ENCODE data around the gene RNF186. TPM values are rescaled to one million over a fixed set of nuclear protein-coding genes. Genes with fewer than 3 reads are reported as not detected.
A peak's percentile ranks its signal among the peaks of the same experiment; 100 is the strongest.
"Not testable (repeated sequence)": the region's sequence is repeated elsewhere in the genome, so short reads cannot be mapped to it uniquely, and the experiment has no call there.

Gene RNF186, protein sequence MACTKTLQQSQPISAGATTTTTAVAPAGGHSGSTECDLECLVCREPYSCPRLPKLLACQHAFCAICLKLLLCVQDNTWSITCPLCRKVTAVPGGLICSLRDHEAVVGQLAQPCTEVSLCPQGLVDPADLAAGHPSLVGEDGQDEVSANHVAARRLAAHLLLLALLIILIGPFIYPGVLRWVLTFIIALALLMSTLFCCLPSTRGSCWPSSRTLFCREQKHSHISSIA
- not detected for total RNA-seq

GRCh38 chr1:19814681-19815503 lies at the start of gene RNF186:
RNF186 (minus strand) TSS chr1:19815283; CDS start chr1:19815101, 182 bp downstream.
- peak; percentile 28 for DNase-seq

GRCh38 chr1:19864570-19865160 lies 49.6 kb upstream of the RNF186 start:
- DNase-seq, result no peak

- no peak for DNase-seq
Measured at GRCh38 chr1:19862944-19863343, 47.9 kb upstream of the RNF186 start.

DNA sequence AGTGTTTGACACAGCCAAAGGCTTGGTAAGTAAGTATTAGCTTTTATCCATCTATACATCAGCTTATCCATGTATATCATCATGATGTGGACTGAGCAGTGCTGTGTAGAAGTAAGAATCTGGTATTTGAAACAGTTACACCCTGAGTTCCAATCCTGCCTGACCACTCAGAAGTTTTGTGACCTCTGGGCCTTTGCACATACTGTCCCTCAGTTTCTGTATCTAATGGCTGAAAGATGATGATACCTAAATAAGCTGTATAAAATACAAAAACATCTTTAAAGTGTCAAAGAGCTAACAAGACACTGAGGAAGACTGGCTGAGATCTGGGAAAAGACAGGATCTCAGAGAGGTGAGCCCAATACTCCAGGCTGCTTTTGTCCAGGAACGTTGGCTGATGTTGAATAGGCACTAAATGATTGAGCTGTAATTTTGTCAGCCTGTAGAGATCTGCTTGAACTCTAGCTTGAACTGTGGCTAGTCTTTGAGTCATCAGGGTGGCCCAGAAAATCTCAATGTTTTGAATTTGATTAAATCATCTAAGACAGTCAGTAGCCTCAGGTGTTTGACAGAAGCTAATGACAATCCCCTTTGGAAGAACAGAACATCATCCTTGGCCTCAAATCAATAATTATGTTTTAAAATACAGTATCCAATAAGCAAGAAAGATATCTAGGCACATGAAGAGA lies 46.9 kb upstream of the RNF186 start:
- no peak for DNase-seq

DNA sequence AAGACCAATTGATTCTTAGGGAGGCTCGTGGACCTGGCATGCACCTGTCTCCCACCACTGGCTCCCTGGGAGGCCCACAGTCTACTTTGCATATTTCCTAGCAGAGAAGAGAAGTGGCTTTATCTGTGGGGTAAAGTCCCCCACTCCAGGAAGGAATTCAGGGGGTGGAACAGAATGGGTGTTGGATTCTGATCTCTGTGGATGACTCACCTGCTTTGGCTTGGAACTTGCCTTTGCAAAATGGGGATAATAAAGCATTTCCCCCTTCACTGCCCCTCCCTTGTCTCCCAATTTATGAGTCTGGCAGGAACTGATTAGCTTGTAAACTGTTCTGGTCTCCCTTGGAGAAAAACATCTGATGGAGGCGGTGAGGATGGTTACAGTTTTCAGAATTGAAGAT lies 46.0 kb upstream of the RNF186 start:
- no peak for DNase-seq

GRCh38 chr1:19860418-19860817 lies 45.3 kb upstream of the RNF186 start:
- no peak for DNase-seq

DNA sequence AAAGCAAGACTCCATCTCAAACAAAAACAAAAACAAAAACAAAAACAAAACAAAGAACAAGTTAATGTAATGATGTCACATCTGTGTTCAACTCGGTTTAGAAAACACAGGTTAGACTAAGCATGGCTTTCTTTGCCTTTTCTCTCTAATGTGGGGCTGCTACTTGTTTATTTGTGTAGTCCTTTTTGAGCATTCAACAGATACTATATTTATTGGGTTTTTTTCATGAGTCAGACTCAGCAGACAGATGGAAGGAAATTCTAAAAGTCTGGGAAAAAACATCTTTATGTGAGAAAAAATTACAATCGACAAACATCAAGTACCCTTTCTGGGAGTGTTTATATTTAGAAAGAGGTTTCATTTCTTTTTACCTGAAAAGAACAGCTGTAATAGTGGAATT lies 44.8 kb upstream of the RNF186 start:
- DNase-seq, result no peak

DNA sequence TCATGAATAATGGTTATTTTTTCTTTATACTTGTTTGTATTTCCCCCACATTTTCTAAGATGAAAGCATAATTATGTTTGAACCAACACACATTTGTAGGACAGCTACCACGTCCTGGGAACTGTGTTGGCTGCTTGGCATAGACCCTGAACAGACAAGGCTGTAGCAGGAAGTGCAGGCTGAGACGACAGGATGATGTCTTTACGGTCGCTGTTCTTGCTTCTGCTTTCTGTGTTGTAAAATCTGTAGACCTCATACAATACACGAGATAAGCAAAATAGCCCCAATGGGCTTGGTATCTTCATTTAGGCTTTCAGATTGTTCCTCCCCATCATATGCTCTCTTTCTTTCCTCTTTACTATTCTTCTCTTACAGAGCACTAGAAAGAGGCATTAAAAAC lies 43.8 kb upstream of the RNF186 start:
- DNase-seq, result no peak

DNA sequence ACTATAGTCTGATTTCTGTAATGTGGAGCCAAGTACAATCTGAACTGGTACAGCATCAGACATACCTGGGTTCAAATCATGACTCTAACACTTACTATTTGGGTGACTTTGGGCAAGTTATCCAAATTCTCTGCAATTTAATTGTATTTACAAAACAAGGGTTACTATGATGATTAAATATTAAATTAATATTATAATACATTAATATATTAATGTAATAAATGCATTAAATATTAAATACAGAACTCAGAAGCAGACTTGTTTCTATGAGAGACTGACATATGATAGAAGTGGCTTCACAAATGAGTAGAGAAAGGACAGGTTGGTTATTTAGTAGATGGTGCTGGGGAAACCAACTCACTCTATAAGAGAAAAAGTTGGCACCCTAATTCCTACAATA lies 39.8 kb upstream of the RNF186 start:
- no peak for DNase-seq

DNA sequence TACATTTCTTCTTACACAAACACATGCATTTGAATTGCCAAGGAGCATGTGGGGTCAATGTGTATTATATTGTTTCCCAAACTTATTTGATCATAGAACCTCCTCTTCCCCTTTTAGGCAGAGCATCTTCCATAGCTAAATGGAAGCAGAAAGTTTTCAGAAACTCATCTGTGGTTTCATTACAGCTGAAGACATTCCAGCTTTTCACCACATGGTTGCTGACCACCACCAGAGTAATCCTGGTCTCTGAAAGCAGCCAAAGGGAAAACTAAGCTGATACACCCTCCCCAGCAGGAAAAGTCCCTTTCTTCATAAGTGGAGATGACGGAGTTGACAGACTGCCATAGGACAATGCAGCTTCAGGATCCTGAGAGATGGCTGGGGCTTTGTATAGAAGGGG lies 37.0 kb upstream of the RNF186 start:
- DNase-seq, result no peak

DNA sequence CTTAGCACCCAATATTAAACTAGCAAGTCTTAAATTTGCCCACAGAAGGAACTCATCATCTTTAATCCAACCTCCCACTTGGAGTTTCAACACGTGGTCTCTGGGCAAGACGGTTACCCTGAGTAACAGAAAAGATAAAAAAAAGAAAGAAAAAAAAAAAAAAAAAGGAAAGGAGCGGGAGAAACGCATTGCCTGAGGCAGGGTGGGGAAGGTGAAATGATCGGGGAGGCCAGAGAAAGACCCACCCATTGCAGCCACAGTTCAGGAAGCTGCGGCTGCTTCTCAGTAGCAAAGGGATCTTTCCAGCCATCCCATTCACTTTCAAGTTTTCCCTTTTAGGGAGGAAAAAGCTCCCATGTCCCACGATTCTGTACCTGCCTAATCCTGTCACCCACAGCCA lies 35.1 kb upstream of the RNF186 start:
- no peak for DNase-seq

- DNase-seq, result not testable (repeated sequence)
Measured at GRCh38 chr1:19849307-19849706, 34.2 kb upstream of the RNF186 start.

DNA sequence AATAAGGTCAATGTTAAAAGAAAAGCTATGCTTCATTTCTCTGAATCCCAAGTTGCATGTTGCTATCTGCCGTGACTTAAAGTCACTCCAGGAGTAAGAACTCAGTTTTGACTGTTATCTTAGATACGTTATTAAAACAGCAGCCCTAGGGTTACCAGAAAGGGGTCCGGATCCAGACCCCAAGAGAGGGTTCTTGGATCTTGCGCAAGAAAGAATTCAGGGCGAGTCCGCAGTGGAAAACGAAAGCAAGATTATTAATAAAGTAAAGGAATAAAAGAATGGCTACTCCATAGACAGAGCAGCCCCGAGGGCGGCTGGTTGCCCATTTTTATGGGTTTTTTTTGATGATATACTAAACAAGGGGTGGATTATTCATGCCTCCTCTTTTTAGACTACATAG lies 32.3 kb upstream of the RNF186 start:
- DNase-seq, result not testable (repeated sequence)

GRCh38 chr1:19846338-19846737 lies 31.3 kb upstream of the RNF186 start:
- DNase-seq, result no peak

DNA sequence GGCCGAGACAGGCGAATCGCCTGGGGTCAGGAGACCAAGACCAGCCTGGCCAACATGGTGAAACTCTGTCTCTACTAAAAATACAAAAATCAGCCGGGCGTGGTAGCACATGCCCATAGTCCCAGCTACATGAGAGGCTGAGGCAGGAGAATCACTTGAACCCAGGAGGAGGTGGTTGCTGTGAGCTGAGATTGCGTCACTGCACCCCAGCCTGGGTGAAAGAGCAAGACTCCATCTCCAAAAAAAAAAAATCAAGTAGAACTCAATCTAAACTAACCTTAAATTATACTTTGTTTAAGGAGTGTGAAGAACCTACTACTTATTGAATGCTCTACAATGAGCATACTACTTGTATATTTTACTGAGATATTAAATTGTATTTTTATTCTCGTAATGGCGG lies 30.5 kb upstream of the RNF186 start:
- DNase-seq, result no peak

DNA sequence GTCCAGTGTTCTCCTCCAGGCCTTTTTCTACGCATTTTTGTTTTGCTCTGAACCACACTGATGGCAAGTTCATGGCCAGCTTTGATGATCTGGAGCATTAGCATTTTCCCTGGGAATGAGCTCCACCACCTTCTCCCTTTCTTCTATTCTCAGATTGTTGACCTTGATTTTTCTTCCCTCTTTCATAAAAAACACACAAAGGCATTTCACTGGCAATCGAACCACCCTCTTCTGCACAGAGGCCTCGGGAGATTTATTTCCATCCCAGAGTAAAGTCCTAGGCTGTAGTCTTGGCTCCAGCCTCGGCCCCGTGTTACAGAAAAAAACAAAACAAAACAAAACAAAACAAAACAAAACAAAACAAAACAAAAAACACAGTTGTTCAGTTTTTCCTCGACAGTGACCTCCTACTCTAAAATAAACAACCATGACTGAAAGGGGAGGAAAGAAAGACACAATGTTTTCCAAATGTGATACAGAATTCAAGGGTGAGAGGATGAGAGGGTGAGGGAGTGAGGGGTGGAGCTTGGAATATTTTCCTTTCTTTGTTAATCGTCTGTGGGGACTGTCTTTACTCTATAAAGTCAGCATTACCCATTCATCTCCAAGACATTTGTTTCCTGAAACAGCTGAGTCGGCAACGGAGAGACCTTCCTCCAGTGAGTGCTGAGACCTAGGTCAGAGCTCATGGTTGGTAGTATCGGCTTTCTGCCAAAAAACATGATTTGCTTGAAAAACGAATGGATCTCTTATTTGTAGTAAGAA lies 29.8 kb upstream of the RNF186 start:
- DNase-seq, result peak; percentile 9

DNA sequence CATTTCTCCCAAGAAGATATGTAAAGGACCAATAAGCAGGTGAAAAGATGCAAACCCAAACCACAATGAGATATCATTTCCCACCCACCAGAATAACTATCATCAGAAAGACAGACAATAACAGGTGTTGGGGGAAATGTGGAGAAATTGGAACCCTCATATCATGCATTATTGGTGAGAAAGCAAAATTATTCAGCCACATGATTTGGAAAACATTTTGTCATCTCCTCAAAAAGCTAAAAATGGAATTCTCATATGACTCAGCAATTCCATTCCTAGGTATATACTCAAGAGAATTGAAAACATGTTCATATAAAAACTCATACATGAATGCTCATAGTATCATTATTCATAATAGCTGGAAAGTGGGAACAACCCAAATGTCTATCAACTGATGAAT lies 25.1 kb upstream of the RNF186 start:
- no peak for DNase-seq

DNA sequence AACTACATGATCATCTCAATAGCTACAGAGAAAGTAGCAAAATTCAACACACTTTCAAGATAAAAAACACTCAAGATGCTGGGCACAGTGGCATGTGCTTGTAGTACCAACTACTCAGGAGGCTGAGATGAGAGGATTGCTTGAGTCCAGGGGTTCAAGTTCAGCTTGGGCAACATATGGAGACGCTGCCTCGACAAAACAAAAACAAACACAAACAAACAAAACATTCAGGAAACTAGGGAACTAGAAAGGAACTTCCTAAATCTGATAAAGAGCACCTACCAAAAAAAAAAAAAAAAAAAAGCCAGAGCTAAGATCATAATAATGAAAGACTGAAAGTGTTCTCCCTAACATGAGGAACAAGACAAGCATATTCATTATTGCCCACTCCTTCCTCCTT lies 22.8 kb upstream of the RNF186 start:
- no peak for DNase-seq

GRCh38 chr1:19835578-19835977 lies 20.5 kb upstream of the RNF186 start:
- DNase-seq, result no peak

GRCh38 chr1:19831441-19831840 lies 16.4 kb upstream of the RNF186 start:
- no peak for DNase-seq

GRCh38 chr1:19828546-19828945 lies 13.5 kb upstream of the RNF186 start:
- no peak for DNase-seq

DNA sequence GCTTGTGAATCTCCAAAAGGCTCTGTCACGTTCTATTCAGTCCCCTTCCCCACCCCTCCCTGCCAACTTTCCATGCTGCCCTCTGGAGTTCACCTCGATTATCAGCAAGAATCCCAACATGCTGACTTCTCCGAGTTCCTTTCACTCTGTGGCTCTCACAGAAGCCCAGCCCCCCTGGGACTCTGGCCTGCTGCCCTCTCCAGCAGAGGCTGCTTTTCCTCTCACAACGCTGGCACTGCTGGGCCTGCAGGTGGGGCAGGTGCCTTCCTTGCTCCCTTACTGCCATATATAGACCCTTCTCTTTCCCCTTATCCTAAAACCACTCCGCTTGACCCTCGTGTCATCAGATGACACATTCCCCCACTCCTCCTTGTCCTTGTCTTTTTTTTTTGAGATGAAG lies 10.2 kb upstream of the RNF186 start:
- DNase-seq, result no peak

Measured in tongue (tissue), 2 donors.